HG03442 (cell line): ENCODE results near the gene BTNL3.
"Not testable (repeated sequence)": the region's sequence is repeated elsewhere in the genome, so short reads cannot be mapped to it uniquely, and the experiment has no call there.

Experiments used
- ATAC-seq: cut with Tn5 transposase; IDR thresholded peaks from one replicate; pipeline ENCODE4 v1.9.1; 2021; ENCODE audit warnings: mild to moderate bottlenecking, moderate library complexity; ENCODE audit not compliant: unreplicated experiment

The BTNL3 gene

GRCh38 chr5:180988592-180988991 lies at the start of gene BTNL3:
TSS of gene BTNL3 (plus strand) at chr5:180988846. CDS start at chr5:180989029, 183 bp downstream.
- no peak for ATAC-seq

GRCh38 chr5:180950291-180950949 lies 38.2 kb upstream of the BTNL3 start:
- ATAC-seq: no peak

- no peak for ATAC-seq
These were observed 29.0 kb upstream of the BTNL3 start for GRCh38 chr5:180959661-180960060.

GRCh38 chr5:180960209-180960608 lies 28.4 kb upstream of the BTNL3 start:
- ATAC-seq: no peak

GRCh38 chr5:180969406-180969805 lies 19.2 kb upstream of the BTNL3 start:
- ATAC-seq: no peak

GRCh38 chr5:180970336-180970735 lies 18.3 kb upstream of the BTNL3 start:
- no peak for ATAC-seq

- ATAC-seq: no peak
These were observed 17.8 kb upstream of the BTNL3 start for GRCh38 chr5:180970875-180971274.

- no peak for ATAC-seq
These were observed 13.9 kb upstream of the BTNL3 start for GRCh38 chr5:180974612-180975315.

- ATAC-seq: peak; percentile 84
These were observed 13.3 kb upstream of the BTNL3 start for GRCh38 chr5:180975338-180975737.

GRCh38 chr5:180976518-180976917 lies 12.1 kb upstream of the BTNL3 start:
- no peak for ATAC-seq

- ATAC-seq: no peak
These were observed 10.8 kb upstream of the BTNL3 start for GRCh38 chr5:180977852-180978251.

GRCh38 chr5:180982008-180982741 lies 6.5 kb upstream of the BTNL3 start:
- no peak for ATAC-seq

GRCh38 chr5:180988016-180988415 lies 630 bp upstream of the BTNL3 start:
- no peak for ATAC-seq

- no peak for ATAC-seq
These were observed 1.6 kb downstream of the BTNL3 start for GRCh38 chr5:180990086-180990881.

- no peak for ATAC-seq
These were observed 2.2 kb downstream of the BTNL3 start for GRCh38 chr5:180990882-180991242.

GRCh38 chr5:181001947-181002346 lies 13.3 kb downstream of the BTNL3 start:
- no peak for ATAC-seq

- ATAC-seq: no peak
These were observed 17.1 kb downstream of the BTNL3 start for GRCh38 chr5:181005791-181006190.

- no peak for ATAC-seq
These were observed 19.5 kb downstream of the BTNL3 start for GRCh38 chr5:181008136-181008535.

- ATAC-seq: not testable (repeated sequence)
These were observed 21.4 kb downstream of the BTNL3 start for GRCh38 chr5:181010018-181010417.

- not testable (repeated sequence) for ATAC-seq
These were observed 26.0 kb downstream of the BTNL3 start for GRCh38 chr5:181014654-181015053.

GRCh38 chr5:181017448-181017847 lies 28.8 kb downstream of the BTNL3 start:
- not testable (repeated sequence) for ATAC-seq
